ENCODE results near the gene PDZK1IP1. TPM values are rescaled to one million over a fixed set of nuclear protein-coding genes. Genes with fewer than 3 reads are reported as not detected.
"Not testable (repeated sequence)": the region's sequence is repeated elsewhere in the genome, so short reads cannot be mapped to it uniquely, and the experiment has no call there.

Gene PDZK1IP1
- total RNA-seq, 1 donor from 2014 or later: 22.6 TPM

DNA sequence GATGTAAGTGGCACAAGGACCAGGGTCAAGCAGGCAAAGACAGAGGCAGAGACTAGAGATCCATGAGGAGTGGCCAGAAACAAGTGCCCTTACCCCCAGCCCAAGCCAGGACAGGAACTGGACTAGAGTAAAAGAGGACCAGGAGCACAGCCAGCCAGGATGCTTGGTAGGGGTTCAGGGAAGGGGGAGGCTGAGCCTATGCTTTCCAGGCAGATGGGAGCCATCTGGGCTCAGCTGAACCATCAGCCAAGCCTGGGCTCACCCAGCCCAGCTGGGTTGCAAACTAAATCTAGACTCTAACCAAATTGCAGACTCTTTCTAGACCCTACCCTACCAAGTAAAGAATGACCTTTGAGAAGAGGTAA, 15.2 kb downstream of the PDZK1IP1 start:
- DNase-seq (no peak), ATAC-seq (no peak)
- H3K9me3 ChIP-seq: no peaks in the 10 kb centered on the region
- H3K4me3 ChIP-seq: no peak overlapping the region
- intact Hi-C loops (cut with DNase I): no loop called here
- TF ChIP-seq CTCF (IDR thresholded peaks at IDR 0.05): no peak
- peaks cover 13% of the 10 kb centered on the region for H3K4me1 ChIP-seq
- no peak overlapping the region for H3K27ac ChIP-seq
- no peaks in the 10 kb centered on the region for H3K36me3 ChIP-seq
- H3K27me3 ChIP-seq (ENCODE audit: low read depth): no peaks in the 10 kb centered on the region

GRCh38 chr1:47172782-47173181, 17.1 kb downstream of the PDZK1IP1 start:
- no peak for DNase-seq

GRCh38 chr1:47164552-47164951, 25.3 kb downstream of the PDZK1IP1 start:
- intact Hi-C loops (cut with DNase I): no loop called here
- no peak for TF ChIP-seq CTCF (IDR thresholded peaks at IDR 0.05)
- Histone ChIP-seq H3K27me3 (ENCODE audit: low read depth) (no peaks in the 10 kb centered on the region), H3K4me3 (no peak overlapping the region), H3K4me1 (no peaks in the 10 kb centered on the region), H3K36me3 (no peaks in the 10 kb centered on the region), H3K9me3 (no peaks in the 10 kb centered on the region), H3K27ac (no peak overlapping the region)
- DNase-seq: no peak
- no peak for ATAC-seq

More at GRCh38 chr1:47172782-47173181, 17.1 kb downstream of the PDZK1IP1 start:
- H3K27ac ChIP-seq: no peak overlapping the region
- ATAC-seq: no peak
- TF ChIP-seq CTCF (IDR thresholded peaks at IDR 0.05): no peak
- no peaks in the 10 kb centered on the region for H3K27me3 ChIP-seq (ENCODE audit: low read depth)
- no peaks in the 10 kb centered on the region for H3K9me3 ChIP-seq
- intact Hi-C loops (cut with DNase I): no loop called here
- H3K4me1 ChIP-seq: peaks cover 8% of the 10 kb centered on the region
- no peak overlapping the region for H3K4me3 ChIP-seq
- no peaks in the 10 kb centered on the region for H3K36me3 ChIP-seq

DNA sequence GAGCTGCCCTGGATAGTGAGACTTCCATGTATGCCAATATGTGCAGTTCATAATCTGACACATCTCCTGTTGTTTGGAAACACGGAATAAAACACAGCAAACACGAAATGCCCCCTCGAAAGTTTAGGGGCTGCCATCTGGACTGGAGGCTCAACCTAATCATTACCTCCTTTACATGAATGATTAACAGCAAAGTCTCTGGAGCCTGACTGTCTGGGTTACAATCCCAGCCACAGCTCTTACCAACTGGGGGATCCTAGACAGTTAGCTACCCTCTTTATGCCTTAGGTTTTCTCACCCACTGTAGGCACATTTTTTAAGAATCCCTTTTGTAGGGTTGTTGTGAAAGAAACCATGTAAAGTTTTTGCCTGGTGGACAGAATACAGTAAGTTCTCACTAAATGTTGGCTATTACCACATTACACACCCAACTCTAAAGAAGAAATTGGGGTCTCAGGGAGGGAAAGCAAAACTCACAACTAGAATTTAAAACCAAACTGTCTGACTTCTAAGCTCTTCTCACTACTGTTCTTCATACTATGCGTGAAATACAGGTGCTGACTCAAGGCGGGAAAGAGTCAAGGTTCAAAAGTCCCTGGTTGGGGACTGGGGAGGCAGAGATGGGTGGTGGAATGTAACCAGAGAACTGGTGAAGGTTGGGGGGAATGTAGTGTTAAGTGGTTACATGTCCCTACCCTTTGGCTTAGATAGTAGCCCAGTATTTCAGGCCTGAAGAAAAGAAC, 28.4 kb downstream of the PDZK1IP1 start:
- DNase-seq (no peak), ATAC-seq (no peak)
- intact Hi-C loops (cut with DNase I): no loop called here
- no peaks in the 10 kb centered on the region for H3K27me3 ChIP-seq (ENCODE audit: low read depth)
- H3K27ac ChIP-seq: no peak overlapping the region
- no peaks in the 10 kb centered on the region for H3K9me3 ChIP-seq
- H3K36me3 ChIP-seq: no peaks in the 10 kb centered on the region
- H3K4me3 ChIP-seq: no peak overlapping the region
- no peak for TF ChIP-seq CTCF (IDR thresholded peaks at IDR 0.05)
- H3K4me1 ChIP-seq: no peaks in the 10 kb centered on the region

GRCh38 chr1:47160716-47161115, 29.1 kb downstream of the PDZK1IP1 start:
- Histone ChIP-seq H3K9me3 (no peaks in the 10 kb centered on the region), H3K4me3 (no peak overlapping the region), H3K27ac (no peak overlapping the region), H3K27me3 (ENCODE audit: low read depth) (no peaks in the 10 kb centered on the region), H3K36me3 (no peaks in the 10 kb centered on the region), H3K4me1 (no peaks in the 10 kb centered on the region)
- ATAC-seq: no peak
- no peak for TF ChIP-seq CTCF (IDR thresholded peaks at IDR 0.05)
- intact Hi-C loops (cut with DNase I): no loop called here
- DNase-seq: no peak

- DNase-seq; H3K4me3 ChIP-seq; H3K27ac ChIP-seq; ATAC-seq; H3K36me3 ChIP-seq; H3K9me3 ChIP-seq; H3K27me3 ChIP-seq (ENCODE audit: low read depth); intact Hi-C loops (cut with DNase I); H3K4me1 ChIP-seq: not testable (repeated sequence)
Observed at GRCh38 chr1:47157957-47158356, 31.9 kb downstream of the PDZK1IP1 start.

DNA sequence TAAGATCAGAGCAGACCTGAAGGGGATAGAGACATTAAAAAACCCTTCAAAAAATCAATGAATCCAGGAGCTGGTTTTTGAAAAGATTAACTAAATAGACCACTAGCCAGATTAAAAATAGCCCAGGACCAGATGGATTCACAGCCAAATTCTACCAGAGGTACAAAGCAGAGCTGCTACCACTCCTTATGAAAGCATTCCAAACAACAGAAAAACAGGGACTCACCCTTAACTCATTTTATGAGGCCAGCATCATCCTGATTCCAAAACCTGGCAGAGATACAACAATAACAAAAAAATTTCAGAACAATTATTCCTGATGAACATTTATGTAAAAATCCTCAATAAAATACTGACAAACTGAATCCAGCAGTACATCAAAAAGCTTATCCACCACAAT, 33.4 kb downstream of the PDZK1IP1 start:
- DNase-seq; ATAC-seq; H3K27me3 ChIP-seq (ENCODE audit: low read depth); H3K27ac ChIP-seq; H3K9me3 ChIP-seq; intact Hi-C loops (cut with DNase I); H3K4me1 ChIP-seq; H3K4me3 ChIP-seq; H3K36me3 ChIP-seq: not testable (repeated sequence)

GRCh38 chr1:47149162-47149561, 40.7 kb downstream of the PDZK1IP1 start:
- H3K27me3 ChIP-seq (ENCODE audit: low read depth); DNase-seq; H3K36me3 ChIP-seq; H3K4me3 ChIP-seq; H3K27ac ChIP-seq; intact Hi-C loops (cut with DNase I); ATAC-seq; H3K9me3 ChIP-seq; H3K4me1 ChIP-seq: not testable (repeated sequence)
